Measurements from ENCODE around the gene PDE4B.

- TF ChIP-seq SIN3A (IDR thresholded peaks at IDR 0.05; ENCODE audit: low read depth, low read length) (no peak), SPI1 (IDR thresholded peaks at IDR 0.05; ENCODE audit: borderline replicate concordance, insufficient read depth, low read depth, low read length) (no peak), YY1 (IDR thresholded peaks at IDR 0.05; ENCODE audit: low read depth, low read length) (no peak)
These were observed 509.6 kb downstream of the PDE4B start for GRCh38 chr1:66302184-66302742.

Data from GM12878 (cell line).